ACC112 (cell line): ENCODE measurements around the gene DRG1.
"Not testable (repeated sequence)": the region's sequence is repeated elsewhere in the genome, so short reads cannot be mapped to it uniquely, and the experiment has no call there.

ENCODE experiments used
- H2AFZ ChIP-seq: fragments of 200-600 bp; sonication (generic); one replicate; pipeline ENCODE4 v1.6.0; 2017; ENCODE audit warnings: antibody characterized with exemption, low read length; ENCODE audit not compliant: unreplicated experiment
- H3K27ac ChIP-seq: fragments of 200-600 bp; sonication (generic); 2 replicates; pipeline ENCODE4 v1.5.1; 2014; ENCODE audit warnings: low read depth, mild to moderate bottlenecking, antibody characterized with exemption, low read length, moderate library complexity
- H3K27me3 ChIP-seq: fragments of 200-600 bp; sonication (generic); 2 replicates; pipeline ENCODE4 v1.6.1; 2014; ENCODE audit warnings: mild to moderate bottlenecking, antibody characterized with exemption, low read length, moderate library complexity, mixed read lengths; ENCODE audit not compliant: insufficient read depth
- H3K36me3 ChIP-seq: fragments of 200-600 bp; sonication (generic); 2 replicates; pipeline ENCODE4 v1.6.1; 2016; ENCODE audit warnings: mild to moderate bottlenecking, antibody characterized with exemption, low read length, moderate library complexity, mixed read lengths; ENCODE audit not compliant: insufficient read depth
- H3K4me1 ChIP-seq: fragments of 200-600 bp; sonication (generic); one replicate; pipeline ENCODE4 v1.6.1; 2016; ENCODE audit warnings: low read length, mixed read lengths; ENCODE audit not compliant: insufficient read depth, unreplicated experiment, control insufficient read depth
- H3K4me3 ChIP-seq: fragments of 200-600 bp; sonication (generic); 2 replicates; pipeline ENCODE4 v1.5.1; 2014; ENCODE audit warnings: mild to moderate bottlenecking, low read depth, low read length
- H3K79me2 ChIP-seq: fragments of 200-600 bp; sonication (generic); one replicate; pipeline ENCODE4 v1.6.0; 2016; ENCODE audit warnings: low read length; ENCODE audit not compliant: control insufficient read depth, unreplicated experiment, insufficient read depth

DRG1 gene

DNA sequence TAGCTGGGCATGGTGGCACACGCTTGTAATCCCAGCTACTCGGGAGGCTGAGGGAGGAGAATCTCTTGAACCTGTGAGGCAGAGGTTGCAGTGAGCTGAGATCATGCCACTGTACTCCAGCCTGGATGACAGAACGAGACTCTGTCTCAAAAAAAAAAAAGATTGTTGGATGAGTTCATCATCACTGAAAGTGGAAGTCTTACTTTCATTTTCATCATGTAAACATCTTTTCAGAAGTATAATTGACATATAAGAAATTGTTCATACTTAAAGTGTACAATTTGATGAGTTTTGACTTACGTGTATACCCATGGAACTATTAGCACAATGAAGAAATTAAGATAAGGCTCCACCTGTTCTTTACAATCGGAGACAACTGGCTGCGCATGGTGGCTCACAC, 20.8 kb upstream of the DRG1 start:
- H3K27ac ChIP-seq, H3K79me2 ChIP-seq, H3K36me3 ChIP-seq, H3K4me3 ChIP-seq, H3K27me3 ChIP-seq, H3K4me1 ChIP-seq, H2AFZ ChIP-seq: not testable (repeated sequence)

DNA sequence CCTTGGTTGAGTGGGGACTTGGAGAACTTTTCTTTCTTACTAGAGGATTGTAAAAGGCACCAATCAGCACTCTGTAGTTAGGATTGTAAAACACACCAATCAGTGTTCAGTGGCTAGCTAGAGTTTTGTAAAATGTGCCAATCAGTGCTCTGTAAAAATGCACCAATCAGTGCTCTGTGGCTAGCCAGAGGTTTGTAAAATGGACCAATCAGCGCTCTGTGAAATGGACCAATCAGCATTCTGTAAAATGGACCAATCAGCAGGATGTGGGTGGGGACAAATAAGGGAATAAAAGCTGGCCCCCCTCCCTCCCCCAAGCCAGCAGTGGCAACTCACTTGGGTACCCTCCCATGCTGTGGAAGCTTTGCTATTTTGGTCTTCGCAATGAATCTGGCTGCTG, 5.5 kb upstream of the DRG1 start:
- no peak overlapping the region for H3K27ac ChIP-seq

DNA sequence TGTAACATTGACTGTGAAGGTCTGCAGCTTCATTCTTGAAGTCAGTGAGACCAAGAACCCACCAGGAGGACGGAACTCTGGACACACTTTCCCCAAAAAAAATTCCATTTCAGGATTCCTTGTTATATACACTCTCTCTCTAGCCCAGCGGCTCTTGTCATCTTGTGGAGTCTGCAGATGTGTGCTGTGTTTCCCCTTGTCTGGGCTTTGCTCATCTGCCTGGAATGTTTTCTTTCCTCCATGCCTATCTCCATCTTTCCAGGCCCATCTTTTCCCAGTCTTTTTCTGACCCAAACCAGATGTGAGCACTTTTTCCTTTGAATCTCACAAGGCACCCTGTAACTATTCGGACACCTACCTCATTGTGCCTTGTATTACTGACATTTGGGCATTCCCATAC, 5.1 kb upstream of the DRG1 start:
- Histone ChIP-seq H3K79me2 (no peaks in the 10 kb centered on the region), H3K27me3 (no peaks in the 10 kb centered on the region), H2AFZ (no peak overlapping the region), H3K4me3 (no peak overlapping the region), H3K27ac (no peak overlapping the region), H3K36me3 (no peaks in the 10 kb centered on the region), H3K4me1 (peaks cover 7% of the 10 kb centered on the region)

More for the DNA sequence above, 5.5 kb upstream of the DRG1 start:
- no peaks in the 10 kb centered on the region for H3K27me3 ChIP-seq
- peaks cover 7% of the 10 kb centered on the region for H3K4me1 ChIP-seq
- H3K36me3 ChIP-seq, result no peaks in the 10 kb centered on the region
- H3K79me2 ChIP-seq, result no peaks in the 10 kb centered on the region
- H3K4me3 ChIP-seq, result no peak overlapping the region
- H2AFZ ChIP-seq, result no peak overlapping the region

- Histone ChIP-seq H3K79me2 (peaks cover 25% of the 10 kb centered on the region), H3K27me3 (no peaks in the 10 kb centered on the region), H3K36me3 (no peaks in the 10 kb centered on the region), H3K4me3 (no peak overlapping the region), H3K27ac (peak overlapping the region; percentile 16; the same call in 1 of the 2 replicates), H2AFZ (peak overlapping the region; percentile 89), H3K4me1 (peaks cover 7% of the 10 kb centered on the region)
Observed at GRCh38 chr22:31398231-31398630, 1.2 kb upstream of the DRG1 start.

DNA sequence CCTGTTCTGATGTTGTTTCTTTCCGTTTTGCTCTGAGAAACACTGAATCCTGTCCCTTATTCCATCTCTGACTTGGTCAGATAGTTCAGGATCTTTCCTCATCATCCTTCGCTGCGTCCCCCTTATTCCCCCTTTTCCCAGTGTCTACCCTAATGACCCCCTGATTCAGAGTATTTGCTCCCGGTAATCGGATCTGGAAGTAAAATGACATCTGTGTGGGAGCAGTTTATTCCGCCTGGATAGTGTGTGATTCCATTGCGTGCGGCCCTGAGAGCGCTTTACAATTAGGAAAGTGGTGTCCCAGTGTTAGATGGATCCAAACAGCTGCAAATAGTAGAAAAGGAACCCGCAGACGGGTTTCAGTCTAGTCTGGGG, 606 bp downstream of the DRG1 start:
- Histone ChIP-seq H3K4me1 (peaks cover 7% of the 10 kb centered on the region), H3K27ac (peak overlapping the region; percentile 63; the same call in 1 of the 2 replicates), H3K36me3 (no peaks in the 10 kb centered on the region), H2AFZ (peak overlapping the region; percentile 73), H3K79me2 (peaks cover 26% of the 10 kb centered on the region), H3K4me3 (peak overlapping the region; percentile 99), H3K27me3 (no peaks in the 10 kb centered on the region)

DNA sequence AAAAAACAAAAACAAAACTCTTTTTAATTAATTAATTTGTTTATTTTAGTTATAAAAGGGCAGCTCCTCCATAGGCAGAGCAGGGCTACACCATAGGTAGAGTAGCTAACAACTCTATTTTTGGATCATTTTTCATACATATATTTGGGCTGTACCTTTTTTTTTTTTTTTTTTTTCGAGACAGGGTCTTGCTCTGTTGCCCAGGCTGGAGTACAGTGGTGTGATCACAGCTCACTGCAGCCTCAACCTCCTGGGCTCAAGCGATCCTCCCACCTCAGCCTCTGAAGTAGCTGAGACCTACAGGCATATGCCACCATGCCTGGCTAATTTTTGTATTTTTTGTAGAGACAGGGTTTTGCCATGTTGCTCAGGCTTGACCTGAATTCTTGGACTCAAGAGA, 2.9 kb downstream of the DRG1 start:
- not testable (repeated sequence) for H3K27ac ChIP-seq, H3K27me3 ChIP-seq, H2AFZ ChIP-seq, H3K4me3 ChIP-seq, H3K36me3 ChIP-seq, H3K4me1 ChIP-seq
- H3K79me2 ChIP-seq, result peaks cover 26% of the 10 kb centered on the region

DNA sequence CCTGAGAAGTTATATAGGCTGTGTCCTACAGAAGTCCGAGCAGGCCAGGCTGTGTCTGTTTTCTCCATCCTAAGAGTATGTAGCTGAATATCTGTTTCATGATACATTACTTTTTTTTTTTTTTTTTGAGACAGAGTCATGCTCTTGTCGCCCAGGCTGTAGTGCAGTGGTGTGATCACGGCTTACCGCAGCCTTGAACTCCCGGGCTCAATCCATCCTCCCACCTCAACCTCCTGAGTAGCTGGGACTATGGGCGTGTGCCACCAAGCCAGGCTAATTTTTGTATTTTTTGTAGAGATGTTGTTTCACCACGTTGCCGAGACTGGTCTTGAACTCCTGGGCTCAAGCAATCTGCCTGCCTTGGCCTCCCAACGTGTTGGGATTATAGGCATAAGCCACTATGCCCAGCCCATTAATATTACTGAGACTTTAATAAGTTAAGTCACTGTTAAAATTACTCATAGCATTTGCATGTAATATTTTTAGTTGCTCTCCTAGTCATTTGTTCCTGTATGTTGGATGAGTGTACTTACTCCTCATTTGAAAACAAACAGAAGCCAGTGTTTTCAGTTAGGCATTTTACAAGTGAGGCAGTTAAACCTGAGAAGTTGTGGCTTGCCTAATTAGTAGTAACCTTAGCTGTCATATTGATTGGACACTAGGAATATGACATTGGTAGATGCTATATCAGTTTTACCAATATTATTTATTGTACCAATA, 26.1 kb downstream of the DRG1 start:
- Histone ChIP-seq H3K4me3 (no peak overlapping the region), H3K27ac (peak overlapping the region; percentile 37; the same call in 1 of the 2 replicates), H3K4me1 (no peaks in the 10 kb centered on the region), H3K27me3 (no peaks in the 10 kb centered on the region), H3K36me3 (no peaks in the 10 kb centered on the region), H2AFZ (no peak overlapping the region), H3K79me2 (no peaks in the 10 kb centered on the region)

DNA sequence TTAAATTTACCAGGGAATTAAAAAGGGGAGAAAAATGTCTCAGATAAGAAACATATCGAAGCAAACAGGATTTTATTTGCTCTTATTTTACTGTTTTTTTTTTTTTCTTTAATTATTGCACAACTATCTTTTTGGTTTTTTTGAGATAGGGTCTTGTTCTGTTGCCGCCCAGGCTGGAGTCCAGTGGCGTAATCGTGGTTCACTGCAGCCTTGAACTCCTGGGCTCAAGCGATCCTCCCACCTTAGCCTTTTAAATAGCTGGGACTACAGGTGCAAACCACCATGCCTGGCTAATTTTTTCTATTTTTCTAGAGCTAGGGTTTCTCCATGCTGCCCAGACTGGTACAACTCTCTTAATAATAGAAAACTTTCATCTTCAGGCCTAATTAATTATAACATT, 32.5 kb downstream of the DRG1 start:
- H3K4me3 ChIP-seq, result no peak overlapping the region
- no peaks in the 10 kb centered on the region for H3K79me2 ChIP-seq
- no peaks in the 10 kb centered on the region for H3K4me1 ChIP-seq
- peaks cover 3% of the 10 kb centered on the region; the same call in 1 of the 2 replicates for H3K36me3 ChIP-seq
- no peaks in the 10 kb centered on the region for H3K27me3 ChIP-seq
- no peak overlapping the region for H3K27ac ChIP-seq
- H2AFZ ChIP-seq, result no peak overlapping the region

DNA sequence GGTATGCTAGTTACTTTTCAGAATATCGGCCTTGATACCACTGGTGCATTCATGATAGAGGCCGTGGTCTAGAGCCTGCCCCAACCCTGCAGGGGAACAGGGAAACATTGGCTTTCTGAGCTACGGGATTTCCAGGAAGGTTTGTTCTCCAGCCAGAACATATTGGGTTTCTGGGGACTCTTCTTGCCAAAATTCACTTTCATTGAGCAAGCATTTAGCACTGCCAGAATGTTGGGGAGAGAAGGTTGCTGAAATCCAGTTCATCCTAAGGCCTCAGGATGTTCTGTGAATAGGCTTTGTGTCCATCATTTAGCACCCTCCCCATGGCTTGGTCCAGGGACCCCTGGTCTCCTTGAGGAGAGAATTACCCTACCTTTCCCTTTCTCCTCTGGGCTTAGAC, 36.7 kb downstream of the DRG1 start:
- H3K4me3 ChIP-seq, result no peak overlapping the region
- no peaks in the 10 kb centered on the region for H3K4me1 ChIP-seq
- no peak overlapping the region for H3K27ac ChIP-seq
- peaks cover 3% of the 10 kb centered on the region; the same call in 1 of the 2 replicates for H3K36me3 ChIP-seq
- H2AFZ ChIP-seq, result no peak overlapping the region
- H3K79me2 ChIP-seq, result no peaks in the 10 kb centered on the region
- H3K27me3 ChIP-seq, result no peaks in the 10 kb centered on the region

DNA sequence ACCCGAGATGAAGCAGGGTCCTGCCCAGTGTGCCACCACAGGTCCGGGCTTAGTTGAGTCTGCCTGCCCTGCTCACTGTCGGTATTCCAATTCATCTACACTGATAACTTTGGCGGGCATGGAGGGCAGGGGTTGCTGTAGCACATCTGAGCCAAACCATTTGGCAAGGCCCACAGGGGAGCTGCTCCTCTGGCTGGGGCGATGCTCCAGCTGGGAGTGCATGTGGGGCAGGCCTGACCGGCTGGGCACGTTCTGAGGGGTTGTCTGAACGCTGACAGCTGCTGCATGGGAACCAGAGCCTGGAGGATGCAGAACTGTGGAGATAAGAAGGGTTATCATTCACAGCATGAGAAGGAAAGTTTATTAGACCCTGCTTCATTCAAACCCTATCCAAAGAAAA, 40.4 kb downstream of the DRG1 start:
- no peak overlapping the region for H3K4me3 ChIP-seq
- H3K79me2 ChIP-seq, result no peaks in the 10 kb centered on the region

DNA sequence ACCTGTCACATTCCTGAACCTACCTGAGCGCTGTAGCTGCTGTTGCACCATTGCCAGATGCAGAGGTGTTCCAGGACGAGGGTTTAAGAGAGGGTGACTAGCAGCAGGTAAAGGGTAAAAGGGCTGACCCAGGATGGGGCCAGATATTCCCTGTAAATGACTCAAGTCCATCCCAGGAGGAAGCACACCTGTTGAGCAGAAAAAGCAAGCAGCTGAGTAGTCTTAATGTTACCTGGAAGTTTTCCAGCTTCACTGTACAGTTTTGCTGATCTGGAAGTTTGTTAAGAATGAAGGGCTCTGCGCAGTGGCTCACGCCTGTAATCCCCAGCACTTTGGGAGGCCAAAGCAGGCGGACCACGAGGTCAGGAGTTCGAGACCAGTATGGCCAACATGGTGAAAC, 41.3 kb downstream of the DRG1 start:
- H3K27me3 ChIP-seq, result no peaks in the 10 kb centered on the region
- no peaks in the 10 kb centered on the region for H3K4me1 ChIP-seq
- H3K79me2 ChIP-seq, result no peaks in the 10 kb centered on the region
- H3K36me3 ChIP-seq, result no peaks in the 10 kb centered on the region
- no peak overlapping the region for H2AFZ ChIP-seq
- H3K4me3 ChIP-seq, result no peak overlapping the region
- no peak overlapping the region for H3K27ac ChIP-seq

More for the DNA sequence above, 40.4 kb downstream of the DRG1 start:
- Histone ChIP-seq H2AFZ (no peak overlapping the region), H3K27ac (no peak overlapping the region), H3K4me1 (no peaks in the 10 kb centered on the region), H3K36me3 (no peaks in the 10 kb centered on the region), H3K27me3 (no peaks in the 10 kb centered on the region)
